Measurements from ENCODE around the gene NLE1. TPM values are rescaled to one million over a fixed set of nuclear protein-coding genes. Genes with fewer than 3 reads are reported as not detected.

Gene NLE1
- polyA plus RNA-seq, 1 donor from 2014 or later: 30.8 TPM

DNA sequence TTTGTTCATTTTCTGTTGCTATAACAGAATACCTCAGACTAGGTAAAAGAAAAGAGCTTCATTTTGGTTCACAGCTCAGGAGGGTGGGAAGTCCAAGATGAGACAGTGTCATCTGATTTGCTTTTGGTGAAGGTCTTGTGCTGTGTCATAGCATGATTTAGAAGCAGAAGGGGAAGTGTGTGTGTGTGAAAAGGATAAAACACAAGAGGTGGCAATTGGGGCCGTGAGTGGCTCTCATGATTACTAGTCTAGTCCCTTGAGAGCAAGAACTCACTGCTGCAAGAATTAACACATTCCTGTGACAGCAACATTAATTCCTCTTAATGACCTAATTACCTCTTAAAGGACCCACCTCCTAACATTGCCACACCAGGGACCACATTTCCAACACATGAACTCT, 43.7 kb upstream of the NLE1 start:
- no peak overlapping the region for H2AFZ ChIP-seq (ENCODE audit: low read depth, low read length)
- no peaks in the 10 kb centered on the region for H3F3A ChIP-seq (ENCODE audit: insufficient read depth, low read length, poor library complexity, severe bottlenecking)
- no peaks in the 10 kb centered on the region for H3K27me3 ChIP-seq (ENCODE audit: insufficient read depth, low read depth, low read length)
- H3K9ac ChIP-seq (ENCODE audit: low read length): no peak overlapping the region
- no peaks in the 10 kb centered on the region for H3K9me2 ChIP-seq (ENCODE audit: insufficient read depth, low read length)
- no peaks in the 10 kb centered on the region for H3K79me2 ChIP-seq (replicated peaks; ENCODE audit: insufficient read depth, low read length)
- no peak overlapping the region for H3K4me2 ChIP-seq (ENCODE audit: low read length)
- no peak overlapping the region for H3K4me3 ChIP-seq (ENCODE audit: low read length)
- H3K27ac ChIP-seq (ENCODE audit: low read length): no peak overlapping the region
- no peaks in the 10 kb centered on the region for H3K9me3 ChIP-seq (ENCODE audit: low read length)
- H3K36me3 ChIP-seq (ENCODE audit: insufficient read depth, low read length): no peaks in the 10 kb centered on the region
- TF ChIP-seq, protein P1, sequence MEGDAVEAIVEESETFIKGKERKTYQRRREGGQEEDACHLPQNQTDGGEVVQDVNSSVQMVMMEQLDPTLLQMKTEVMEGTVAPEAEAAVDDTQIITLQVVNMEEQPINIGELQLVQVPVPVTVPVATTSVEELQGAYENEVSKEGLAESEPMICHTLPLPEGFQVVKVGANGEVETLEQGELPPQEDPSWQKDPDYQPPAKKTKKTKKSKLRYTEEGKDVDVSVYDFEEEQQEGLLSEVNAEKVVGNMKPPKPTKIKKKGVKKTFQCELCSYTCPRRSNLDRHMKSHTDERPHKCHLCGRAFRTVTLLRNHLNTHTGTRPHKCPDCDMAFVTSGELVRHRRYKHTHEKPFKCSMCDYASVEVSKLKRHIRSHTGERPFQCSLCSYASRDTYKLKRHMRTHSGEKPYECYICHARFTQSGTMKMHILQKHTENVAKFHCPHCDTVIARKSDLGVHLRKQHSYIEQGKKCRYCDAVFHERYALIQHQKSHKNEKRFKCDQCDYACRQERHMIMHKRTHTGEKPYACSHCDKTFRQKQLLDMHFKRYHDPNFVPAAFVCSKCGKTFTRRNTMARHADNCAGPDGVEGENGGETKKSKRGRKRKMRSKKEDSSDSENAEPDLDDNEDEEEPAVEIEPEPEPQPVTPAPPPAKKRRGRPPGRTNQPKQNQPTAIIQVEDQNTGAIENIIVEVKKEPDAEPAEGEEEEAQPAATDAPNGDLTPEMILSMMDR (IDR thresholded peaks at IDR 0.05; ENCODE audit: poor library complexity, severe bottlenecking): no peak
- TF ChIP-seq SMC3 (conservative IDR thresholded peaks at IDR 0.05; ENCODE audit: poor library complexity) (no peak), MXI1 (conservative IDR thresholded peaks at IDR 0.05; ENCODE audit: poor library complexity, severe bottlenecking) (no peak), EP300 (conservative IDR thresholded peaks at IDR 0.05; ENCODE audit: poor library complexity, severe bottlenecking) (no peak), POLR2AphosphoS5 (IDR thresholded peaks at IDR 0.05) (no peak), EZH2 (IDR thresholded peaks at IDR 0.05; ENCODE audit: borderline replicate concordance, insufficient read depth, low read length, poor library complexity, severe bottlenecking) (no peak), TAF1 (IDR thresholded peaks at IDR 0.05; ENCODE audit: low read depth) (no peak), RAD21 (conservative IDR thresholded peaks at IDR 0.05) (no peak)
- TF ChIP-seq, protein P2, sequence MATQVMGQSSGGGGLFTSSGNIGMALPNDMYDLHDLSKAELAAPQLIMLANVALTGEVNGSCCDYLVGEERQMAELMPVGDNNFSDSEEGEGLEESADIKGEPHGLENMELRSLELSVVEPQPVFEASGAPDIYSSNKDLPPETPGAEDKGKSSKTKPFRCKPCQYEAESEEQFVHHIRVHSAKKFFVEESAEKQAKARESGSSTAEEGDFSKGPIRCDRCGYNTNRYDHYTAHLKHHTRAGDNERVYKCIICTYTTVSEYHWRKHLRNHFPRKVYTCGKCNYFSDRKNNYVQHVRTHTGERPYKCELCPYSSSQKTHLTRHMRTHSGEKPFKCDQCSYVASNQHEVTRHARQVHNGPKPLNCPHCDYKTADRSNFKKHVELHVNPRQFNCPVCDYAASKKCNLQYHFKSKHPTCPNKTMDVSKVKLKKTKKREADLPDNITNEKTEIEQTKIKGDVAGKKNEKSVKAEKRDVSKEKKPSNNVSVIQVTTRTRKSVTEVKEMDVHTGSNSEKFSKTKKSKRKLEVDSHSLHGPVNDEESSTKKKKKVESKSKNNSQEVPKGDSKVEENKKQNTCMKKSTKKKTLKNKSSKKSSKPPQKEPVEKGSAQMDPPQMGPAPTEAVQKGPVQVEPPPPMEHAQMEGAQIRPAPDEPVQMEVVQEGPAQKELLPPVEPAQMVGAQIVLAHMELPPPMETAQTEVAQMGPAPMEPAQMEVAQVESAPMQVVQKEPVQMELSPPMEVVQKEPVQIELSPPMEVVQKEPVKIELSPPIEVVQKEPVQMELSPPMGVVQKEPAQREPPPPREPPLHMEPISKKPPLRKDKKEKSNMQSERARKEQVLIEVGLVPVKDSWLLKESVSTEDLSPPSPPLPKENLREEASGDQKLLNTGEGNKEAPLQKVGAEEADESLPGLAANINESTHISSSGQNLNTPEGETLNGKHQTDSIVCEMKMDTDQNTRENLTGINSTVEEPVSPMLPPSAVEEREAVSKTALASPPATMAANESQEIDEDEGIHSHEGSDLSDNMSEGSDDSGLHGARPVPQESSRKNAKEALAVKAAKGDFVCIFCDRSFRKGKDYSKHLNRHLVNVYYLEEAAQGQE (IDR thresholded peaks at IDR 0.05; ENCODE audit: borderline replicate concordance): no peak
- no peaks in the 10 kb centered on the region for H4K20me1 ChIP-seq (ENCODE audit: insufficient read depth)

DNA sequence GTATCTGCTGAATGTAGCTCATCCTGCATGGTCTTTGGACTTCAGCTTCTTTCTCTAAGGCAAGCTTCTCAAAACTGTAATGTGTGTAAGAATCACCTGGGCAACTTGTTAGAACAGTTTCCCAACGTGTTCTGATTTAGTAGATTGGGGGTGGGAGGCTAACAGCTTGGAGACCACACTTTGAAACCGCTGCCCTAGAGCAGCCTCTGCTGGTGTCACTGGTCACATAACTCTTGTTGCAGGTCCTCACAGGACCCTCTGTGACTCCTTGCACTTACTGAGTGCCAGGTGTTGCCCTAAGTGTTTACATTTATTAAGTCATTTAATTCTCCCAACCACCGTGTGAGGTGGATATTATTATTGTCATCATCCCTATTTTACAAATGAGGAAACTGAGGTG, 42.2 kb upstream of the NLE1 start:
- TF ChIP-seq, protein P1 (IDR thresholded peaks at IDR 0.05; ENCODE audit: poor library complexity, severe bottlenecking): no peak
- H3K9ac ChIP-seq (ENCODE audit: low read length): no peak overlapping the region
- no peaks in the 10 kb centered on the region for H4K20me1 ChIP-seq (ENCODE audit: insufficient read depth)
- no peaks in the 10 kb centered on the region for H3K27me3 ChIP-seq (ENCODE audit: insufficient read depth, low read depth, low read length)
- no peaks in the 10 kb centered on the region for H3K9me2 ChIP-seq (ENCODE audit: insufficient read depth, low read length)
- H3K79me2 ChIP-seq (replicated peaks; ENCODE audit: insufficient read depth, low read length): no peaks in the 10 kb centered on the region
- no peaks in the 10 kb centered on the region for H3K9me3 ChIP-seq (ENCODE audit: low read length)
- H3K36me3 ChIP-seq (ENCODE audit: insufficient read depth, low read length): no peaks in the 10 kb centered on the region
- no peak overlapping the region for H3K27ac ChIP-seq (ENCODE audit: low read length)
- H3F3A ChIP-seq (ENCODE audit: insufficient read depth, low read length, poor library complexity, severe bottlenecking): no peaks in the 10 kb centered on the region
- H3K4me2 ChIP-seq (ENCODE audit: low read length): no peak overlapping the region
- H3K4me3 ChIP-seq (ENCODE audit: low read length): no peak overlapping the region
- H2AFZ ChIP-seq (ENCODE audit: low read depth, low read length): no peak overlapping the region

Data from neural cell (in vitro differentiated cells).